H1 (cell line): Measurements from ENCODE around the gene ANKRD36B. TPM values are rescaled to one million over a fixed set of nuclear protein-coding genes. Genes with fewer than 3 reads are reported as not detected.
"Not testable (repeated sequence)": the region's sequence is repeated elsewhere in the genome, so short reads cannot be mapped to it uniquely, and the experiment has no call there.

Source experiments
- CTCF ChIA-PET: fragments of 300-600 bp; sonication (Branson Sonifier 250); formaldehyde crosslinking; loops from one replicate; lab custom pipeline; 2021; ENCODE audit not compliant: partially characterized antibody; lab: Charles Lee
- POLR2A ChIA-PET: fragments of 300-600 bp; sonication (Branson Sonifier 250); formaldehyde crosslinking; loops from one replicate; lab custom pipeline; 2021; ENCODE audit warnings: inconsistent platforms; ENCODE audit not compliant: partially characterized antibody; lab: Charles Lee
- DNase-seq, 2 experiments: peaks; one replicate each; pipeline versions ENCODE4 v3.0.0 to v3.0.0-alpha.2; 2010 to 2022; ENCODE audit warnings: low spot score in 2 of 2, low read depth in 1 of 2, mixed read lengths in 1 of 2
- FAIRE-seq: peaks from 2 replicates; lab custom pipeline; 2011; peaks lifted over from hg19 to GRCh38; lab: Jason Lieb, UNC
- H2AFZ ChIP-seq: 2 replicates; pipeline ENCODE4 v1.8.1; 2012; ENCODE audit warnings: low read length, inconsistent platforms
- H2AK5ac ChIP-seq: 2 replicates; pipeline ENCODE4 v1.6.1; 2013; ENCODE audit warnings: low read depth, low read length
- H2BK120ac ChIP-seq: replicated peaks from 2 replicates; pipeline ENCODE3; 2013; ENCODE audit warnings: low read depth, low read length, inconsistent platforms
- H2BK12ac ChIP-seq: 2 replicates; pipeline ENCODE4 v1.6.1; 2013; ENCODE audit warnings: low read depth, low read length
- H2BK15ac ChIP-seq: 2 replicates; pipeline ENCODE4 v1.6.1; 2013; ENCODE audit warnings: low read length
- H2BK20ac ChIP-seq: 2 replicates; pipeline ENCODE4 v1.6.1; 2013; ENCODE audit warnings: low read length
- H2BK5ac ChIP-seq: 2 replicates; pipeline ENCODE4 v1.6.1; 2013; ENCODE audit warnings: low read depth, low read length
- H3K14ac ChIP-seq: 2 replicates; pipeline ENCODE4 v1.6.1; 2013; ENCODE audit warnings: inconsistent platforms; ENCODE audit not compliant: insufficient read length
- H3K18ac ChIP-seq: 2 replicates; pipeline ENCODE4 v1.6.1; 2013; ENCODE audit warnings: low read length; ENCODE audit errors: extremely low read depth
- H3K23ac ChIP-seq: 2 replicates; pipeline ENCODE4 v1.6.1; 2013; ENCODE audit warnings: inconsistent platforms; ENCODE audit not compliant: insufficient read length
- H3K23me2 ChIP-seq: 2 replicates; pipeline ENCODE4 v1.6.1; 2013; ENCODE audit warnings: low read depth, low read length
- H3K27ac ChIP-seq: 2 replicates; pipeline ENCODE4 v1.6.1; 2011; ENCODE audit warnings: low read depth, low read length, inconsistent platforms
- H3K27me3 ChIP-seq, 4 experiments: replicated peaks in 1 of 4; 1 replicate in 1 of 4; 2 replicates in 3 of 4; pipeline versions ENCODE4 v1.6.1 to v1.8.1; 2011 to 2013; ENCODE audit warnings: low read length in 3 of 4, mild to moderate bottlenecking in 3 of 4, inconsistent platforms in 2 of 4, mixed read lengths in 2 of 4, moderate library complexity in 1 of 4; ENCODE audit not compliant: control insufficient read depth in 3 of 4, insufficient read depth in 3 of 4; ENCODE audit errors: extremely low read depth in 1 of 4
- H3K36me3 ChIP-seq, 4 experiments: 2 replicates each; pipeline versions ENCODE4 v1.6.1 to v1.8.1; 2011 to 2013; ENCODE audit warnings: mild to moderate bottlenecking in 4 of 4, low read length in 3 of 4, moderate library complexity in 2 of 4, control low read depth in 1 of 4, inconsistent platforms in 1 of 4; ENCODE audit not compliant: insufficient read depth in 4 of 4, control insufficient read depth in 2 of 4
- H3K4ac ChIP-seq: replicated peaks from 2 replicates; pipeline ENCODE3; 2013; ENCODE audit warnings: low read length, low read depth, mixed read lengths, inconsistent platforms; ENCODE audit not compliant: insufficient read length
- H3K4me1 ChIP-seq, 4 experiments: replicated peaks in 1 of 4; 1 replicate in 1 of 4; 2 replicates in 3 of 4; pipeline versions ENCODE4 v1.6.1 to v1.8.1; 2011 to 2013; ENCODE audit warnings: low read length in 3 of 4, inconsistent platforms in 2 of 4, mixed read lengths in 1 of 4; ENCODE audit not compliant: insufficient read depth in 4 of 4, control insufficient read depth in 3 of 4
- H3K4me2 ChIP-seq, 2 experiments: 2 replicates each; pipeline versions ENCODE4 v1.6.1 to v1.8.1; 2011 to 2013; ENCODE audit warnings: low read depth in 2 of 2, low read length in 2 of 2, control low read depth in 1 of 2, inconsistent platforms in 1 of 2, mild to moderate bottlenecking in 1 of 2; ENCODE audit not compliant: insufficient read depth in 1 of 2
- H3K4me3 ChIP-seq, 4 experiments: fragments of 200-600, 300-600 bp in 1 of 4; sonication (generic), shearing (Covaris generic), sonication (Bioruptor Twin) in 1 of 4; 2 replicates each; pipeline versions ENCODE4 v1.5.1 to v1.8.1; 2011 to 2016; ENCODE audit warnings: low read length in 4 of 4, low read depth in 3 of 4, control low read depth in 2 of 4, inconsistent platforms in 2 of 4, mild to moderate bottlenecking in 2 of 4, mixed read lengths in 1 of 4, moderate library complexity in 1 of 4; ENCODE audit not compliant: insufficient read depth in 2 of 4; ENCODE audit errors: extremely low read depth in 1 of 4
- H3K56ac ChIP-seq: replicated peaks from 2 replicates; pipeline ENCODE3; 2013; ENCODE audit warnings: low read depth, mild to moderate bottlenecking, mixed read lengths, low read length, inconsistent platforms; ENCODE audit not compliant: insufficient read length
- H3K79me1 ChIP-seq: 2 replicates; pipeline ENCODE4 v1.6.1; 2013; ENCODE audit warnings: low read depth, low read length, control low read depth
- H3K79me2 ChIP-seq, 2 experiments: 2 replicates each; pipeline versions ENCODE4 v1.6.1 to v1.8.1; 2012 to 2013; ENCODE audit warnings: low read length in 2 of 2, mild to moderate bottlenecking in 2 of 2, inconsistent platforms in 1 of 2; ENCODE audit not compliant: insufficient read depth in 2 of 2, control insufficient read depth in 1 of 2
- H3K9ac ChIP-seq, 4 experiments: replicated peaks in 1 of 4; 1 replicate in 1 of 4; 2 replicates in 3 of 4; pipeline versions ENCODE4 v1.6.1 to v1.8.1; 2011 to 2013; ENCODE audit warnings: low read depth in 3 of 4, low read length in 3 of 4, control low read depth in 2 of 4, mild to moderate bottlenecking in 2 of 4, moderate library complexity in 2 of 4, inconsistent platforms in 1 of 4; ENCODE audit errors: extremely low read depth in 1 of 4
- H3K9me3 ChIP-seq, 2 experiments: 2 replicates each; pipeline versions ENCODE4 v1.6.1 to v1.8.1; 2012 to 2013; ENCODE audit warnings: mild to moderate bottlenecking in 2 of 2, moderate library complexity in 2 of 2, control low read depth in 1 of 2, inconsistent platforms in 1 of 2, low read depth in 1 of 2, low read length in 1 of 2, mixed read lengths in 1 of 2; ENCODE audit not compliant: insufficient read depth in 2 of 2
- H4K20me1 ChIP-seq, 2 experiments: replicated peaks in 1 of 2; 2 replicates each; pipeline versions ENCODE3 to v1.8.1; 2011 to 2013; ENCODE audit warnings: inconsistent platforms in 2 of 2, low read length in 2 of 2, mild to moderate bottlenecking in 1 of 2; ENCODE audit not compliant: insufficient read depth in 2 of 2, control insufficient read depth in 1 of 2
- H4K5ac ChIP-seq: 2 replicates; pipeline ENCODE4 v1.6.1; 2013; ENCODE audit warnings: low read length, low read depth, mixed read lengths, inconsistent platforms; ENCODE audit not compliant: insufficient read length
- H4K8ac ChIP-seq: 2 replicates; pipeline ENCODE4 v1.8.0; 2013; ENCODE audit warnings: mild to moderate bottlenecking, moderate library complexity, low read length, inconsistent platforms; ENCODE audit not compliant: insufficient read depth; ENCODE audit errors: extremely low read depth
- H4K91ac ChIP-seq: replicated peaks from 2 replicates; pipeline ENCODE3; 2013; ENCODE audit warnings: low read length, mixed read lengths, inconsistent platforms; ENCODE audit not compliant: insufficient read length
- WGBS, 2 experiments: shearing (Covaris generic) in 1 of 2; methylation state at CpG; one replicate each; pipeline versions ENCODE4 v1.1.6 to v1.1.7; 2013 to 2015; ENCODE audit warnings: low lambda C conversion rate in 2 of 2, mixed read lengths in 2 of 2, inconsistent platforms in 1 of 2, low coverage in 1 of 2, missing lambda C conversion rate in 1 of 2; ENCODE audit not compliant: insufficient replicate concordance in 2 of 2, insufficient coverage in 1 of 2, insufficient read length in 1 of 2; ENCODE audit errors: extremely low coverage in 1 of 2, missing lambda C conversion rate in 1 of 2; 5-methylcytosine and 5-hydroxymethylcytosine counted together
- polyA plus RNA-seq, 7 experiments: library from polyadenylated mRNA; depleted of rRNA in 3 of 7; stranded (reverse) in 5 of 7; unstranded in 2 of 7; fragments of >200 nt in 5 of 7; fragments of 200-250 nt in 2 of 7; gene quantifications; 1 replicate in 5 of 7; 2 replicates in 1 of 7; 4 replicates in 1 of 7; pipeline versions ENCODE4 v1.2.1 to v1.2.3, GENCODE V29; 2011 to 2013; ENCODE audit warnings: missing spikeins in 2 of 7, mixed read lengths in 2 of 7
- total RNA-seq: library from RNA; stranded (reverse); fragmentation: NEBNext Ultra II Directional; extraction: Animal tissue kit (Norgen Biotek cat#: 25700); gene quantifications from 2 replicates; pipeline ENCODE4 v1.2.1, GENCODE V29; 2021

Gene ANKRD36B
- total and polyA plus RNA-seq, 2 of the 8 experiments (the other 6 are each of a cell fraction or from before 2014, with no cell fraction given) = 2.4 to 8.5 TPM

GRCh38 chr2:97596180-97596579 is 6.5 kb upstream of the ANKRD36B start:
- H2AK5ac ChIP-seq, H2BK12ac ChIP-seq, H3K79me2 ChIP-seq, H3K27ac ChIP-seq, H3K9me3 ChIP-seq, H3K4me1 ChIP-seq, H3K27me3 ChIP-seq, H2BK120ac ChIP-seq, H3K9ac ChIP-seq, H3K4me3 ChIP-seq, H3K79me1 ChIP-seq, H4K91ac ChIP-seq, H2BK5ac ChIP-seq, H3K18ac ChIP-seq, H4K5ac ChIP-seq, DNase-seq, H4K8ac ChIP-seq, H3K14ac ChIP-seq, H3K4me2 ChIP-seq, H2BK15ac ChIP-seq, H3K4ac ChIP-seq, H2BK20ac ChIP-seq, H4K20me1 ChIP-seq, CTCF ChIA-PET, H3K23ac ChIP-seq, H3K23me2 ChIP-seq, H3K36me3 ChIP-seq, POLR2A ChIA-PET, FAIRE-seq, H3K56ac ChIP-seq, H2AFZ ChIP-seq: not testable (repeated sequence)
- 73% methylated on average over 4 of the region's 4 CpGs; no CpG with 5 or more reads in 1 of the 2 experiments for WGBS, 2 experiments

DNA sequence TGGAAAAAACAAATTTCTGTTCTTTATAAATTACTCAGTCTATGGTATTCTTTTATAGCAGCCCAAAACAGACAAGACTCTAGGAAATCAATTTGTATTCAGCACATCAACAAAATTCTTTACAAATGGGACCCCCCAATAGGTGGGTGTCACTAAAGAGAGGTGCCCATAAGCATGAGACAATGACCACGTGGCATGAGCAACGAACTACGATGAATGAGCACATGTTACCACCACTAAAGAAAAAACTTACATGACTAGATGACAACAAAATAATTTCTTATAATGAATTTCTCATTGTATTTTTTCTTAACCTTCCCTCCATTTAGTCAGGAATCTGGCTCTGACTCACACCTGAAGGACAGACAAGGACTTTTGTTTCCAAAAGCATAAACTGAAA is 3.8 kb upstream of the ANKRD36B start:
- H3K4ac ChIP-seq, H3K4me1 ChIP-seq, H2BK15ac ChIP-seq, H3K4me2 ChIP-seq, H3K79me2 ChIP-seq, H3K14ac ChIP-seq, H4K20me1 ChIP-seq, DNase-seq, H3K27ac ChIP-seq, H2AFZ ChIP-seq, H3K9ac ChIP-seq, H3K27me3 ChIP-seq, H3K9me3 ChIP-seq, CTCF ChIA-PET, H3K18ac ChIP-seq, POLR2A ChIA-PET, H3K56ac ChIP-seq, H2BK120ac ChIP-seq, H3K4me3 ChIP-seq, H4K8ac ChIP-seq, H3K23me2 ChIP-seq, H2BK12ac ChIP-seq, H3K79me1 ChIP-seq, H3K23ac ChIP-seq, H2BK20ac ChIP-seq, H2BK5ac ChIP-seq, H2AK5ac ChIP-seq, H4K5ac ChIP-seq, H4K91ac ChIP-seq, H3K36me3 ChIP-seq, FAIRE-seq: not testable (repeated sequence)
- 97% methylated on average over 3 of the region's 3 CpGs; no CpG with 5 or more reads in 1 of the 2 experiments for WGBS, 2 experiments
